Frontal cortex (tissue), 4 donors: ENCODE data around the gene AKR1C8. TPM values are rescaled to one million over a fixed set of nuclear protein-coding genes. Genes with fewer than 3 reads are reported as not detected.
"Not testable (repeated sequence)": the region's sequence is repeated elsewhere in the genome, so short reads cannot be mapped to it uniquely, and the experiment has no call there.

Experiments
- DNase-seq, 2 donors: peaks; one replicate each; pipeline ENCODE4 v3.0.0; 2012; ENCODE audit warnings: low spot score in 2 of 2
- FAIRE-seq: peaks from 2 replicates; lab custom pipeline; 2012; peaks lifted over from hg19 to GRCh38; lab: Jason Lieb, UNC
- total RNA-seq: library from RNA; depleted of rRNA; stranded (reverse); fragments of >200 nt; gene quantifications from one replicate; pipeline ENCODE4 v1.2.3, GENCODE V29; 2014
- donor health status: control.
- donor health status: control.
- donor health status: control.

AKR1C8 gene
- not detected for total RNA-seq

DNA sequence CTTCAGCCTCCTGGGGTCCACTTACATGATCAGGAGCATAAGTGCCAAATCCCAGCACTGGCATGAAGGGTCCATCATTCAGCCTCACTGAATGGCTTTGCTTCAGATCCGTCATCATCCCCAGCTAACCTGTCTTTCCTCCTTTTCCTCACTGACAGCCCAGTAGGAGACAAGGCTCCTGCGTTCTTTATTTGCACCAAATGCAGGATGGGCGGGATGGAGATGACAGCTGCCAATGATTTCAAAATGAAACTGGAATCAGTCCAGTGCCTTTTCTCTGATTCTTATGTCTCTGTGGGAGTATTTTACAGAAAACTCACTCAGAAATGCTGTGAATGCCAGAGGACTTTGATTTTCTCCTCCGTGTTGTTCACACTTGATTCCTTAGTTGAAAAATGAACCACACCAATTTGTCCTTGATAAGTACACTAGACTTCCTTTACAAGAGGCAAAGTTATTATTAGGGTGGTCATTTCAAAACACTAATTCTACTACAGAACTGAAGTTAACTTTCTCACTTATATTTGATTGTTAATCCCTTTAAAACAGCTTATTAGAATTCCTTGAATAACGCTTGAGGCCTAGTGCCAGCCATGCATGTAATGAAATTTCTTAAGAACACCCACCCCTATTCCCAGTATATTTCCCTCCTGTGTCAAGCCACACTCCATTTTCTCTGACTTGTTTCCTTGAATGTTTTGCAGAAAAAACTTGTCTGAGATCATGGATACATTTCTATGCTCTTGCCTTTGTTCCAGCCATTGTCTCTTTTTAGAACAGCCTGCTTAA is at the start of gene AKR1C8:
TSS of gene AKR1C8 (minus strand) at position 164 of the 789 bp plus-strand sequence. CDS start at position 118, 46 bp downstream.
- DNase-seq = no peak
- FAIRE-seq = no peak

DNA sequence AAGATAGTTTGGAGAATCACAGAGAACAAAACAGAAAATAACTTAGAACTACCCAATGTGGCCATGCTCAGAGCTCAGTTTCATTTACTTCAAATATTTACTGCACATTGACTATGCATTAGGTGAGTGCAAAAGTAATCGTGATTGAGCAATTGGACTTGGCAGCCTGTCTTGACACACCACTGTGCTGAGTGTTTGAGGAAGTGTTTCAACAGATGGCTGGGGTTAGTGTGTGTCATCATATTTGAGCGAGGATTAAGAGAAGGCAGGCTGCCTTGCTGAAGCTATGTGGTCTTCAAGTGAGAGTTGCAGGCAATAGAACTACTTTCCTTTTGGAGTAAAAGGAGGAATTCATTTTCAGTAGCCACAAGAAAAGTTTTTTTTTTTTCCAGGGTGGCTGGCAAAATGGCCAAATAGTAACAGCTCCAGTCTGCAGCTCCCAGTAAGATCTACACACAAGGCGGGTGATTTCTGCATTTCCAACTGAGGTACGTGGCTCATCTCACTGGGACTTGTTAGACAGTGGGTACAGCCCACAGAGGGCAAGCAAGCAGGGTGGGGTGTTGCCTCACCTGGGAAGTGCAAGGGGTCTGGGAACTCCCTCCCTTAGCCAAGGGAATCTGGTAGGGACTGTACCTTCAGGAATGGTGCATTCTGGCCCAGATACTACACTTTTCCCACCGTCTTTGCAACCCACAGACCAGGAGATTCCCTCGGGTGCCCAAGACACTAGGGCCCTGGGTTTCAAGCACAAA is 49.3 kb upstream of the AKR1C8 start:
- FAIRE-seq = no peak
- no peak for DNase-seq

DNA sequence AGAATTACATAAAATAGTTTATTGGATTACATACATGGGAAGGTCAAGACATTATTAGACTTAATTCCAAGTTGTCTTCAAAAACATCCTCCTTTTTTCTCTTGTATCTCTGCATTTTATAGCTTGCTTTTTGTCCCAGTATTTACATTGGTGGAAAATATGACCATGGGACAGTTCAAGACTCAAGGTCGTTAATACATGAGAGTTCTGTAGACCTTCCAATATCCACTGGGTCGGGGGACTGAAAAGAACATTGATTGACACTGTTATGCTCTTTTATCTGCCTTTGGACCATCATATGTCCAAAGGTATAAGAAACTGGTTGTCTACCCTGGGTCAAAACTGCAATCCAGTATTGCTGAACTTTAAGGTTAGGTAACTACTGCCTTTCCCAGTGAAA is 48.4 kb upstream of the AKR1C8 start:
- no peak for FAIRE-seq
- no peak for DNase-seq

DNA sequence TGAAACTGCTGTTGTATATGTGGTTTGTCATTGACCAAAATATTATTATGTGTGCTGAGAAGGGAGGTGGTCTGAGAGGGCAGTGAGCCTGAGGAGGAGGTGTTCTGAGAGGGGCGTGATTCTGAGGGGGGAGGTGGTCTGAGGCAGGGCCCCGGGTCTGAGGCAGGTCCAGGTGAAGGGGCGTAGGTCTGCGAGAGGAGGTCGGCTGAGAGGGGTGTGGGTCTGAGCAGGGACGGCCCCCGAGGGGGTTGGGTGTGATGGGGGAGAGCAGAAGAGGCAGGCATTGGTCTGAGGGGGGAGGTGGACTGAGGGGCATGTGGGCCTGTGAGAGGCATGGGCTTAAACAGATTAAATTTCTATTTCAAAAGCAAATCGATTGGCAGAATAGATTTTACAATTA is 44.1 kb upstream of the AKR1C8 start:
- DNase-seq (no peak), FAIRE-seq (no peak)

DNA sequence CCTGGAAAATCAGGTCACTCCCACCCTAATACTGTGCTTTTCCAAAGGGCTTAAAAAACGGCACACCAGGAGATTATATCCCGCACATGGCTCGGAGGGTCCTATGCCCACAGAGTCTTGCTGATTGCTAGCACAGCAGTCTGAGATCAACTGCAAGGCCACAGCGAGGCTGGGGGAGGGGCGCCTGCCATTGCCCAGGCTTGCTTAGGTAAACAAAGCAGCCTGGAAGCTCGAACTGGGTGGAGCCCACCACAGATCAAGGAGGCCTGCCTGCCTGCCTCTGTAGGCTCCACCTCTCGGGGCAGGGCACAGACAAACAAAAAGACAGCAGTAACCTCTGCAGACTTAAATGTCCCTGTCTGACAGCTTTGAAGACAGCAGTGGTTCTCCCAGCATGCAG is 38.0 kb upstream of the AKR1C8 start:
- not testable (repeated sequence) for DNase-seq, FAIRE-seq

DNA sequence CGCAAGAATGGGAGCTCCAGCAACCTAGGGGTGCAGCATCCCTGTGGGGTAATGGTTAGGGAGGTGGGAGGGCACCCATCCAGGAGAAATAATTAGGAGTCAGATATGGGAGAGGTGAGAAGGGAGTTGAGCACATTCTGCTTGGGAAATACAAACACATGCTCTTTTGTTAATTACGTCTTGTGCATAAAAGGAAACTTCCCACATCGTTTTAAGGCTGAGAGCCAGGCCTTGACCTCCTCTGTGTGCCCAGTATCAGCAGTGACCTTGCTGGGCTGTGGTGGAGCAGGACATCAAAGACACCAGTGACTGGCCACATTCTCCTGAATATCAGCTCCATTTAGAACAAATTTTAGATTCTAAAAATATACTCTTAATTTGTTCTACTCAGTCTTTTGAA is 34.3 kb upstream of the AKR1C8 start:
- FAIRE-seq = no peak
- no peak for DNase-seq

DNA sequence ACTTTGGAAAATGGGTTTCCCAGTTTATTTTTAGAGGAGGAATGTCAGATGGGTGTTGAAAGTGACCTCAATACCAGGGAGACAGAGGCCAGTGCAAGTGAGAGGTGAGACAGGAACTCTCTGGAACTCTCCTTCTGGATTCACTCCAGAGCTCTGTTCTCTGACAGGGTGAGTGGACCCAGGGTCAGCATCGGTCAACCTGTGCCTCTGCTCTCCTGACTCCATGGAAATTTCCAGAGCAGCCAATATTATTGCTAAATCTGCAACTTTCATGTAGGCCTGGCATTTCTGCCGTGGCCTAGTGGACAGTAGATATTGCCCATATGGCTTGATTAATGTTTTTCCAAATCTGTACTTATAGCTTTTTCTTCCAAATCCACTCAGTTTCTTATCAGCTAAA is 31.9 kb upstream of the AKR1C8 start:
- FAIRE-seq (no peak), DNase-seq (no peak)

DNA sequence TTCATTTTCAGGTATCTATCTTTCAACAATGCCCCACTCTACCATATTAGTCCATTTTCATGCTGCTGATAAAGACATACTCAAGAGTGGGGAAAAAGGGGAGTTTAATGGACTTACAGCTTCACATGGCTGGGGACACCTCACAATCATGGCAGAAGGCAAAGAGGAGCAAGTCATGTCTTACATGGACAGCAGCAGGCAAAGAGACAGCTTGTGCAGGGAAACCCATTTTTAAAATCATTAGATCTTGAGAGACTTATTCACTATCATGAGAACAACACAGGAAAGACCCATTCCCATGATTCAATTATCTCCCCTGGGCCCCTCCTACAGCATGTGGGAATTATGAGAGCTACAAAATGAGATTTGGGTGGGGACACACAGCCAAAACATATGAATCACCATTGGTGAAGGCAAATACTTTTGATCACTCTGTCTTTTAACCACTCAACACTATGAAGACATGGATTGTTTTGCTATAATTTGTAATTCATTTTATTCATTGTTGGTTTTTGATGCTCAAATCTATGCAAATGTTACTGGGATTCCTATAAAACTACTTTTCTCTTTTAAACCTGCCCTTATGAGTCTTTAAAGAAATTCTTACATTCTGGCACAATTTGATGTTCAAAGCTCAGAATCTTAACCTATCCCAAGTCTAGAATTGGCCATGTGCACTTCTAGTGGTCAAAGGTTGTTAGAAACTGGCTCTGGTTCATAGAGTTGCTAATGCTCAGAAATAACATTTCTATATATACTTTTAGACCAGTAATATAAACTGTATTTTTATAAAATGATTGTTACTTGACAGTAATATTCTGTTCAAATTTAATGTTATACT is 27.0 kb upstream of the AKR1C8 start:
- no peak for DNase-seq
- FAIRE-seq = no peak

DNA sequence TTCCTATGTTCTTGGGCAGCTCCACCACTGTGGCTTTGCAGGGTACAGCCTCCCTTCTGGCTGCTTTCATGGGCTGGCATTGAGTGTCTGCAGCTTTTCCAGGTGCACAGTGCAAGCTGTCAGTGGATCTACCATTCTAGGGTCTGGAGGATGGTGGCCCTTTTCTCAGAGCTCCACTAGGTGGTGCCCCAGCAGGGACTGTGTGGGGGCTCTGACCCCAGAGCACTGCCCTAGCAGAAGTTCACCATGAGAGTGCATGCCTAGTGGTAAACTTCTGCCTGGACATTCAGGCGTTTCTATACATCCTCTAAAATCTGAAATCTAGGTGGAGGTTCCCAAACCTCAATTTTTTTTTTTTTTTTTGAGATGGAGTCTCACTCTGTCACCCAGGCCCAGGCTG is 25.3 kb upstream of the AKR1C8 start:
- FAIRE-seq, DNase-seq: not testable (repeated sequence)

DNA sequence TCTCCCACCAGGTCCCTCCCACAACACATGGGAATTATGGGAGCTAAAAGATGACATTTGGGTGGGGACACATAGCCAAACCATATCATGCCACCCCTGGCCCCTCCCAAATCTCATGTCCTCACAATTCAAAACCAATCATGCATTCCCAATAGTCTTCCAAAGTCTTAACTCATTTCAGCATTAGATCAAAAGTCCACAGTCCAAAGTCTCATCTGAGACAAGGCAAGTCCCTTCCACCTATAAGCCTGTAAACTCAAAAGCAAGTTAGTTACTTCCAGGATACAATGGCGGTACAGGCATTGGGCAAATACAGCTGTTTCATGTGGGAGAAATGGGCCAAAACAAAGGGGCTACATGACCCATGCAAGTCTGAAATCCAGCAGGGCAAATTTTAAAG is 24.8 kb upstream of the AKR1C8 start:
- FAIRE-seq, DNase-seq: not testable (repeated sequence)

DNA sequence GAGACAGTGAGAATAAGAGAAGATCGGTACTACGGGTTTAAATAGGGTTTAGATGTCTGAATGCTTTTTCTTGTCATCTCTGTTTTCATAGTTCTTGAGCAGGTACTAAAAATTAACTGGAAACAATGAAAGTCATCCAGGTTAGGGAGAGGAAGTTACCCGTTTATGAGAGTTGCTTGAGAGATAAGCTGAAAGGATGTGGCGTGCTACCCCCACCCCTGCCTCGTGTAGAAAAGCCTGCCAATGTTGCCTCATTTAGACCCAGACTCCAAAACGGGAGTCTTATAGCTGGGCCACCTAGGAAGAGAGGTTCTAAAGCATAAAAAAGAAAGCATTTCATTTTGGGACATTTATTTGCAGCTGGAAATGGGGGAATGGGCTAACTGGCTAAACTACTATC is 21.8 kb upstream of the AKR1C8 start:
- FAIRE-seq = no peak

DNA sequence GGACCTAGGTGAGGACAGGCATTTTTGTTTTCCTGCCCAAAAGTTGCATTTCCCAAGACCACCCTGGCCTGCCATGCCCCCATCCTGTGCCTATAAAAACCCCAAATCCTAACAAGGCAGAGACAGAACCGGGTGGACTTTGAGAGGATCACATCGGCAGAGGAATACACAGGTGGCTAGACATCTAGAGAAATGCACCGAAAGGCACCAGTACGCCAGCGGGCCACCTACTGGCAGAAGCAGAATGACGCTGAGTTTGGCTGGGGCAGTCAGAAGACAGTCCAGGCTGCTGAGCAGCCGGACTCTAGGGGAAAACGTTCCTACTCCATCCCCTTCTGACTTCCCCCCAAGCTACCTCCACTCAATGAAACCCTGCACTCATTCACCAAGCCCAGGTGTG is 14.4 kb upstream of the AKR1C8 start:
- no peak for FAIRE-seq
- no peak for DNase-seq

More for the DNA sequence above, 21.8 kb upstream of the AKR1C8 start:
- DNase-seq = no peak

DNA sequence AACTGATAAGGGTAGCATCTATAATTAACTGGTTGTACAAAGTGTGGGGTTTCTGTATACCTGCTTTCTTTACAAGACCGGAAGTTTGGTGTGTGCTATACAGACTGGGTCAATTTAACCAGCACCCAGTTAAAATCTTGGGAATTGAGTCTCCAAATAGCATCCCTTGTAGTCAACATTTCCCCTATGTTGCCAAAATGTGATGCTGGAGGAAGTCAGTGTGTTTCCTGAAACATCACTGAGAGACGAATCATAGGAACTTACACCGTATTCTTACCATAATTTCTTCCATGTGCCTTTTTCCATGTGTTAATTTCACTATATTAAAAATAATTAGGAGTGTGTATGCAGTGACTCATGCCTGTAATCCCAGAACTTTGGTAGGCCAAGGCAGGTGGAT is 13.4 kb upstream of the AKR1C8 start:
- no peak for FAIRE-seq

DNA sequence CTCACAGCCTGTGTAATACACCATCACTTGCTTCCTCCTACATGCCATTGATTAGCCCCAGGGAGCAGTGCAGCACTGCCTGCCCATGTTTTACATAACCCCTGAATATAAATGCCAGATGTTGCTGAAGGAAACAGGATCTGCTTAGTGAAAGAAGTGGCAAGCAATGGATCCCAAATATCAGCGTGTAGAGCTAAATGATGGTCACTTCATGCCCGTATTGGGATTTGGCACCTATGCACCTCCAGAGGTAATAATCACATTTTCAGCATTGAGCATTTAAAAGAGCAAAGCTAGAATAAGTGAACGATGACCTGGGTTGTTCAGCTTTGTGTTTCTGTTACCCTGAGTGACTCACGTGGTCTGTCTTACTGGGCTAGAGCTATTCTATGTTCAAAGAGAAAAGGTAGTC is 11.8 kb upstream of the AKR1C8 start, which contains the start of gene AKR1C4:
TSS of gene AKR1C4 (plus strand) at position 136 of the 412 bp plus-strand sequence. CDS start at position 167, 31 bp downstream.
- FAIRE-seq (no peak), DNase-seq (no peak)

More for the DNA sequence above, 13.4 kb upstream of the AKR1C8 start:
- DNase-seq = no peak

DNA sequence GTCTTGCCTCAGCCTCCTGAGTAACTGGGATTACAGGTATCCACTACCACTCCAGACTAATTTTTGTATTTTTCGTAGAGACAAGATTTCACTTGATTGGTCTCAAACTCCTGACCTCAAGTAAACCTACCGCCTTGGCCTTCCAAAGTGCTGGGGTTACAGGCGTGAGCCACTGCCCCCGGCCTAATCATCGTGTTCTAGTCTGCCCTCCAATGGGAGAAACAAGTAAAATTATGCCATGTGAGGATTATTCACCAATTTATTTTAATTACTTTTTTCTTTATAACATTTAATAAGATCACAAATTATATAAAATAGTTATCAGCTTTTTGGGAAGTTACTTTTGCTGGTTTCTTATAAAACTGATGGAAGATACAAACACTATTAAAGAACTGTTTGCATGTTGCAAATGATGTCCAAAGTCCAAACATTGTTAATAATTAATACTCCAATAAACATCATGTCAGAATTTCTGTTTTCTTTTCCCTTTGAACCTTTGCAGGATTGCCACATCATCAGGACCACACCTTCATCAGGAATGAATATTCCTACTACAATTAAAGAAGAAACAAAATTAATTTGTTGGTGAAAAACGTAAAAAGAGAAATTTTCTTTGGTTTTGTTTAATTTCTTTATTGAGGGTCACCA is 10.9 kb upstream of the AKR1C8 start:
- FAIRE-seq (no peak), DNase-seq (no peak)

DNA sequence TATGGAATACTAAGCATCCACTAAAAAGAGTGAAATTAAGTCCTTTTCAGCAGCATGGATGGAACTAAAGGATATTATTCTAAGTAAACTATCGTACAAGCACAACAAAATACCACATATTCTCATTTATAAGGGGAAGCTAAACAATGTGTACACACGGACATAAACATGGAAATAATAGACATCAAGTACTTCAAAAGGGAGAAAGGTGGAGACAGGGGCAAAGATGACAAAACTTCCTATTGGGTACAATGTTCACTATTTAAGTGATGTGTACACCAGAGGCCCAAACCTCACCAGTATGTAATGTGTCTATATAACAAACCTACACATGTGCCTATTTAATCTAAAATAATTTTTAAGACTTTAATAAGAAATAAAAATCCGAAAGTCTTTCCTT is 9.5 kb upstream of the AKR1C8 start:
- DNase-seq (no peak), FAIRE-seq (no peak)

DNA sequence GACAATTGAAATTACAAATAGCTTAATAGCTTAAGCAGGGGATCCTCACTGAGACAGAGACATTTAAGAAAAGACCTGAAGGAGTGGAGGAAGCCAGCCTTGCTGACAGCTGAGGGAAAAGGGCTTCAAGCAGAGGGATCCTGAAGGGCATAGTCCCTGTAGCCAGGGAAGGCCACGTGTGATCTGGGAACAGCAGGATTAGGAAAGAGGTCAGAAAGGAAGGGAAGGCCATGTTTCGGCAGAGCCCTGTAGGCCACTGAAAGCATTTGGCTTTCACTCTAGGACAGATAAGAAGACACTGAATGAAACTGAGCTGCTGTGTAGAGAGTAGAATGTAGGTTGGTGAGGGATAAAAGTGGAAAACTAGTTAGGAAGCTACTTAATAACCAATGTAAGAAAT is 3.4 kb upstream of the AKR1C8 start:
- no peak for DNase-seq
- no peak for FAIRE-seq

DNA sequence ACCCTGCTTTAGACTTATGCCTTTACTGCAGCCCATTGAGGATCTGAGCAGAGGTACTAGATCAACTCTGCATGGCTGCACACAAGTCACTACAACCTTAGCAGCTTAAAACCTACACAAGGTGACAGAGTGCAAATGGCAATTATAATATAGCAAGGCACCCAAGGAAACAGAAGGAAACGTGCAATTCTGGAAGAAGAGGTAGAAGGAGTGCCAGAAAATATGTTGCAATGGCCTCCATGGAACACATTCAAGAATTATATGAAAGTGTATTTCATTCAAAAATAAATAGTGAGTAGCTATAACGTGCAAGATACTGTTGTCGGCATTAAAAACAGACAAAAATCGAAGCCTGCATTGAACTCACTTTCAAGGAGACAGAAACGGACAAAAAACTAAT is 2.9 kb upstream of the AKR1C8 start:
- FAIRE-seq = no peak
- no peak for DNase-seq

DNA sequence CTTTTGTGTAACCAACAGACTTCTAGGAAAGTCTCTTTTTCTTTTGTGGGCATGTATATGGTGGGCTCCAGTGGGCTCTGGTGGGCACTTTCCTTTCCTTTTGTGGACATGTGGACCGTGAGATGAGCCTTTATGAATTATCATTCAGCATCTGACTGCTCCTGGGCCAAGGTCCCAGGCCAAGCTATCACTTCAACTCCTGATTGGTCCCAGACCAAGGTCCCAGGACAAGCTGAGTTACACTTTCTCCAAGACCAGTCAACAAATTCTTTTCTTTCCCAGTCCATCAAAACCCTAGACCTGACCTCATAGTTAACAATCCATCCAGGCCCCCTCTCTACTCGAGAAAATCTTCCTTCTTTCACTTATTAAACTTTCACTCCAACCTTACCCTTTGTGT is 1.0 kb downstream of the AKR1C8 start:
- DNase-seq (no peak), FAIRE-seq (no peak)

DNA sequence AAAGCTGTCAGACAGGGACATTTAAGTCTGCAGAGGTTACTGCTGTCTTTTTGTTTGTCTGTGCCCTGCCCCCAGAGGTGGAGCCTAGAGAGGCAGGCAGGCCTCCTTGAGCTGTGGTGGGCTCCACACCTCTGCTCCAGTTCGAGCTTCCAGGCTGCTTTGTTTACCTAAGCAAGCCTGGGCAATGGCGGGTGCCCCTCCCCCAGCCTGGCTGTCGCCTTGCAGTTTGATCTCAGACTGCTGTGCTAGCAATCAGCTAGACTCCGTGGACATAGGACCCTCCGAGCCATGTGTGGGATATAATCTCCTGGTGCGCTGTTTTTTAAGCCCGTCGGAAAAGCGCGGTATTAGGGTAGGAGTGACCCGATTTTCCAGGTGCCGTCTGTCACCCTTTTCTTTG is 4.4 kb downstream of the AKR1C8 start:
- DNase-seq, FAIRE-seq: not testable (repeated sequence)
